HG03039 (cell line): Measurements from ENCODE around the gene ELOVL1.
"Not testable (repeated sequence)": the region's sequence is repeated elsewhere in the genome, so short reads cannot be mapped to it uniquely, and the experiment has no call there.

ENCODE experiments used
- ATAC-seq: cut with Tn5 transposase; IDR thresholded peaks from one replicate; pipeline ENCODE4 v1.9.1; 2021; ENCODE audit warnings: mild to moderate bottlenecking, moderate library complexity; ENCODE audit not compliant: unreplicated experiment

The ELOVL1 gene

DNA sequence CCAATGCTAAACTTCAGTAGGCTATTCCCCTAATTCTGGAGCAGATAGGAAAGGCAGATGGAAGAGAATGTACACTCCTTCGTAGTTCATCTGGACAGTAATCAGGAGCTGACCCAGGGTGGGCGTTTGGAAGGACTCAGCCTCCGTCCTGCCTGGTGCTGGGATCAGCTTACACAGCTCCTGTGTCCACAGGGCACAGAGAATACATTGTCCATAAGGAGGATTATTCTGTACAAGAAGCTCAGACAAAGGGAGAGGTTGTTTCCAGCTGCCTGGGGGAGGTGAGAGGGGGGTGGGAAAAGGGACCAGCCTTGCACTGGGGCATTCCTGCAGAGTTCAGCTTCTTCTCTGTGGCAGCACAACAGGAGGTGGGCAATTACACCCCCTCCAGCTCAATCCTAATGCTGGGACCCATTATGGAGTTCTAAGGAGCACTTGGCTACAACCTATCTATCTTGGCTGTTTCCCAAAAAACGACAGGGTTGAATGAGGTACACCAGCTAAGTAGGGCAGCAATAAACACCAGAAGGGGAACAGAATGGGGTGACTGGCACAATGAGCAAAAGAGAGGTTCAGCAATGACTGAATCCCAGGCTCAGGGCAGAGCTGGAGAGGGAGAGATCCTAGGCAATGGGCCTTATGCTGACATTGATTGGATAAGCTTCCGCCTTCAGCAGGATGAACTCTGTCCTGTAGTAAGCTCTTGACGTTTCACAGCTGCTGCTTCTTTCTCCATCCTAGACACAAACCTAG is 14.4 kb upstream of the ELOVL1 start:
- no peak for ATAC-seq

DNA sequence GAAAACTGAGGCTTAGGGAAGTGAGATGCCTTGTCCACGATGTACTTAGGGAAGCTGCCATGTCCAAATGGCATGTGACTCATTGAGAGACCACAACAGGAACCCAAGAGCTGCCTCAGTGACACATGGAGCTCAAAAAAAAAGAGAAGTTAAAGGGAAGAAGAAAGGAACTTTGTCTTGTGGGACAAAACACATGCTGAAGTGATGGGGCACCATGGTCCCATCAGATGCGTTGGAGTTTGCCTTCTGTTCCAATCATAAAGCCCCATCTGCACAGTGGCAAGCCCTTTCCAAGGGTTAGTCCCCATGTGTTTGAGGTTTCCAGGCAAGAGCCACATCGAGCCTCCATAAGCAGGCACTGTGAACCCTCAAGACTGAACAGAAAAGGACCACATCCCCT is 13.8 kb upstream of the ELOVL1 start:
- ATAC-seq, result no peak

DNA sequence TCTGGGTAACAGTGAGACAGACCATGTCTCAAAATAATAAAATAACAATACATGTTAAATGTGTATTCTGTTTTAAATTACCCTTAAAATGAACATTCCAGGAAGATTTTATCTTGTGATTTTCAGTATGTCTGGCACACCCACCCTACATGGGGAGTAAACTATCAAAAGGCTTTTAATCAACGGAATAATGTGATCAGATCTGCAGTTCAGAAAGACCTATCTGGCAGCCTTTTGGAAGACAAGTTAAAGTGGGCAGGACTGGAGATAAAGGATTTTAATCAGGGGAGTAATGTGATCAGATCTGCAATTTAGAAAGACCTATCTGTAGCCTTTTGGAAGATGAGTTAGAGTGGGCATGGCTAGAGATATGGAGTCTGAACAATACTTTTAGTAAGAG is 11.7 kb upstream of the ELOVL1 start:
- ATAC-seq, result no peak

DNA sequence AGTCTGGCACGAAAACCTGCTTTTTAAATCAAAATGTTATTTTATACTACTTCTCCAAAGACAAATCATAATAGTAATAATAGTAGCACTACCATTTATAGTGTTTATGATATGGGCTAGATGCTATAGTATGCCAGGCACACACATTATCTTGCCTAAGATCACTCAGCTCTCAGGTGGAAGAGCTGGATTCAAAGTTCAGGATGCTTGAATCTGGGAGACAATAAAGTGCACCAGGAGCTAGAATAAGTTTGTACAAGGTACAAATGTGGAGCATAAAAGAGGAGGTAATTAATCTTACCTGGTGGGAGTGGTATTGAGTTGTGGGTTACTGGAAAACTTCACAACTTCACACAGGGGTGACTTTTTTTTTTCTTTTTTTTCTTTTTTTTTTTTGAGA is 10.0 kb upstream of the ELOVL1 start:
- no peak for ATAC-seq

DNA sequence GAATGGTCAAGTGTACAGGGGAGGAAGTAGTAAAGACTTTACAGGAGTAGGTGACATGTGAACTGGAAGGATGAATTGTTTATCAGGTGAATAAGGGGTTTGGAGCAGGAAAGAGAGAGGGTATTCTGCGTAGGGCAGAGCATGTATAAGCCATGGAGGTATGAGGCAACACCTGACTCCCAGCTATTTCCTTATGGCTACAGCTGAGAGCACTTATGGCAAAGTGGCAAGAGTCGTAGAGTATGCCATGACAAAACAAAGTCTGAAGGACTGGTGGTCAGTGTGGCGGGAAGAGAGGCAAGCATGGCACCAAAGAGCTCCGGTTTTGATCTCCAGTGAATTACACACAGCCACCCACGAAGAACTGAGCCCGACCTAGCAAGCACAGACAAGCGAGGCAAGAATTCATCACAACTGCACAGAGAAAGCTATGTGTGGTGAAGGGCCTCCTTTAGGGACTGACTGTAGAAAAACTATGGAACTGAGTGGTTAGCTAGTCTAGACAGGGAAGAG is 9.0 kb upstream of the ELOVL1 start:
- no peak for ATAC-seq

DNA sequence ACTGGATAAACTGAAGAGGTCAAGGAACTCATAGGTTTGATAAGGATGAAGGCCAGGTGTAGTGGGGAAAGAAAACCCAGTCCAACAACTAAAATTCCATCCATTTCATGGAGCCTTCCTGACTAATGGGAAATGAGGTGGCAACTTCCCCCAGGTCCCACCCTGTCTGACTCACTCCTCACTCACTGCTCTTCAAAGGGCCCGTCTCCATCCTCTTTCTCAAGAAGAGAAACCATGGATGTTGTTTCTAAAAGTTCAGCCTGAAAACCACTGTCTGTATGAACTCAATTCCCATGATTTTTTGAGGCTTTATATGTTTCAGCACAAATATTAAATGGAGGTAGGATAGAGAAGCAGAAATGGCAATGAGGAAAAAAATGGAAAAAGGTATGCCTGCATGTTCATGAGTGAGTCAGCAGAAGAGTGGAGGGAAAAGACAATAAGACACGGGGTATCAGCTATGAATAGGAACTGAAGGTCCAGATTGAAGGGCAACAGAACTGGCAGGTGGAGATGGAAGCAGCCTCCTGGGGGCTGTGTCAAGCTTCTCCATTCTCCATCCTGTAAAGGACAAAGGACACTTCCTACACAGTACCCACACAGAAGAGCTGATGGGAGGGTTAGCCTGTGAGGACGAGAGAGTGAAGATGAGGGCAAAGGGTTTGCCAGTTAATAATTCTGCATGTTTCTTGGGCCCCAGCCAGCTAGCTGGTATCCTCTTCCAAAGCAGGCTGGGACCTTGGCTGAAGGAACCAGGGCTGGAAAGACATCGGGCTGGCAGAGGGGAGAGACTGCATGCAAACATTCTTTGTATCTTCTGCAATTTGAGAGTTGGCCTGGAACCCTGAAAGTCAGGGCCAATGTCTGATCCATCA is 5.5 kb upstream of the ELOVL1 start:
- no peak for ATAC-seq

DNA sequence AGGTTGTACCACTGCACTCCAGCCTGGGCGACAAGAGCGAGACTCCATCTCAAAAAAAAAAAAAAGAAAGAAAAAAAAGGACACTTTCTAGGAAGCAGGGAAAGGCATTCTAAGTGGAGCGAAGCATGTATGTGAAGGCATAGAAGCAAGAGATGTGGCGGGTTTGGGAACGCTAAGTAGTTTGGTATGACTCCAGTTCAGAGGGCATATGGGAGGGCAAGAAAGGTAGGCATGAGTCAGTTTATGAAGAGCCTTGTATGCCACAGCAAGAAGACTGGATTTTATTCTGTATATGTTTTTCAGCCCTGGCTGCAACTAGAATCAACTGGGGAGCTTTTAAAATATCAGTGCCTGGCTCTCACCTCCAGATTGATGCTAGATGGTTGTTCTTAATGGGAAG is 4.4 kb upstream of the ELOVL1 start:
- no peak for ATAC-seq

DNA sequence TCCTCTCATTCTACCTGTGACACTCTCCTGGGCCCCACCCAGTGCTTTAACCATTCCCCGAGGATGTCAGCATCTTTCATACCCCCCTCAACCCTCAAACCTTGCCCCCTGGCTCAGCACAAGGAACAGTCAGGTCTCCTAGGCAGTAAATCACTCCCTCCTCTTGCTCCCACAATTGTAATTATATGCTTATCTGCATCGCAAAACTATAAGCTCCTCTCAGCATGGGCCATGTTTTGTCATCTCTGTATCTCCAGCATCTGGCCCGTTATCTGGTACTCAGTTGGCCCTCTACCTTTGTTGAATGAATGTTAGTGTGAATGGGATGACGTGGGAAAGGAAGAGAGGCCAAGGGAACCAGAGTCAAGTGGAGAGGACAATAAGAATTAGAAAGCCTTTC is 2.8 kb upstream of the ELOVL1 start:
- no peak for ATAC-seq

DNA sequence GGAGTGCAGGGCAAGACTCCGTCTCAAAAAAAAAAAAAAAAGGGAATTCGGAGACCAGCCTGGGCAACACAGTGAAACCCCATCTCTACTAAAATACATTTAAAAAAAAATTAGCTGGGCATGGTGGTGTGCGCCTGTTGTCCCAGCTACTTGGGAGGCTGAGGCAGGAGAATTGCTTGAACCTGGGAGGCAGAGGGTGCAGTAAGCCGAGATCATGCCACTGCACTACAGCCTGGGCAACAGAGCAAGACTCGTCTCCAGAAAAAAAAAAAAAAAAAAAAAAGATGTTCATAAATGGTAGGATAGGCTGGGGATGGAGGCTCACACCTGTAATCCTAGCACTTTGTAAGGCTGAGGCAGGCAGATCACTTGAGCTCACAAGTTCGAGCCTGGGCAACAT is 2.0 kb upstream of the ELOVL1 start:
- ATAC-seq, result not testable (repeated sequence)

DNA sequence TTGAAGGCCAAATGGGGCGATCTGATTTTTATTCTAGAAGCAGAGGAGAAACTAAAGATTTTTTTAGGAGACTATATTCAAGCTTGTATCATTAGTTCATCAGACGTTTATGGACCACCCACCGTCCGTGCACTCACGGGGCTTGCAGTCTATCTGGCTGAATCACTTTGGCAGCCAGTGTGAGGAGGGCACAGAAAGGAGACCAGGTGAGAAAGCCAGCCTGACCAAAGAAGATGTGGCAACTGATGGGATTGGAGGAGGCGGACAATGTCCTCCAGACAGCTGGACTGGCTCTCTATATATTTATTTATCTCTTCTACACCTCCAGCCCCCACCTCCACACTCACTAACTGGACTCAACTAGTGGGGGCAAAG is 822 bp upstream of the ELOVL1 start:
- no peak for ATAC-seq

DNA sequence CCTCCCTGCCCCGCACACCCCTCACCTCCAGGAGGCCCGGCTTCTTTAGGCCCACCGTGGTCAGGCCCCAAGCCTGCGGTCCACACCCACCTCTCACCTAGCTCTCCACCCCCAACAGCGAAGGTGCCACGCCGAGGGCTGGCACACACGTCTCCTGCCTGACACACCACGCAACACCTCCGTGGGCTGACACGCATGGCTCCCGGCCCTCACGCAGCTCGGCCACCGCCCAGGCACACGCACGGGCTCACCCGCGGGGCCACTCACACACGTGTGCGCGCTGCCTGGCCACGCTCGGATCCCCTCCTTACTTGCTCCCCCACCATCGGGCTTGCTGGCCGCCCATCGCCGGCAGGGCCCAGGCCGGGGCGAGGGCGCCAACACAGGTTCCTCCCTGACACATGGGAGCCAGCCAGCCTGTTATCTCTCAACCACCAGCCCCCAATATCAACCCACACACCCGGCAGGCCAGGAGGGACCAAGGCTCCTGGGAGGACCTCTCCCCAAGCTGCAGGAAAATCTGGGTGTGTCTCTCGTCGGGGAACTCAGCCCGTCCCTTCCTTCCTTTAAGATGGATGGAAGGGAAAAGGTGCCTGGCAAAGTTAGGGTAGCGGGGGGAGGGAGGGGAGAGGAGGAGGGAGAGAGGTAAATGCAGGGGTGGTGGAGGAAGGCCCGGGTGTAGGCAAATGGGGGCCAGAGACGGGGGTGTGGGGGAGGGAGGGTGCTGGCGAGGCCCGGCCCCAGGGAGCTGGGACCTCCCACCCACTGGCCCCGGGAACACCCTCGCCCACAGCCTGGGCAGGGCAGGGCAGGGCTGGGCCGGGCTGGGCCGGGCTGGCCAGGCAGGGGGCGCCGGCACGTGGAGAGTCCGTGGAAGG is 546 bp downstream of the ELOVL1 start:
- ATAC-seq, result peak; percentile 29

DNA sequence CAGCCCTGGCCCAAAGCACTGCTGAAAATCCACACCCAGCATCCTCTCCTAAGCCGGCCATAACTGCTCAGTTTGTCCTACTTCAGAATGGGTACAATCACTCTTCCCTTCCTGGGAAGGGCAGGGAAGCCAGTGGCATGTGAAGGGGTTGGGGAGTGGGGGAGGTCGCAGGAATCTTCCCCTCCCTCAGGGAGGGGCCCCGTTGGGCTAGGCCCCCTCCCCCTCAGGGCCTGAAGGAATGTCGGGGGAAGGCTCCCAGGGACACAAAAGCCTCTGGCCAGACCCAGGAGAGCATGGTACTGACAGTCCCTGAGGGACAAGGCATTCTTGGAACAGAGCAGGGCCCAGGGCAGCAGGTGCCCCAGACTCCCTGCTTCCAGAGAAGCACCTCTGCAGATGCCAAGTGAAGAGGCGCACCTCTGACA is 1.2 kb downstream of the ELOVL1 start:
- no peak for ATAC-seq

DNA sequence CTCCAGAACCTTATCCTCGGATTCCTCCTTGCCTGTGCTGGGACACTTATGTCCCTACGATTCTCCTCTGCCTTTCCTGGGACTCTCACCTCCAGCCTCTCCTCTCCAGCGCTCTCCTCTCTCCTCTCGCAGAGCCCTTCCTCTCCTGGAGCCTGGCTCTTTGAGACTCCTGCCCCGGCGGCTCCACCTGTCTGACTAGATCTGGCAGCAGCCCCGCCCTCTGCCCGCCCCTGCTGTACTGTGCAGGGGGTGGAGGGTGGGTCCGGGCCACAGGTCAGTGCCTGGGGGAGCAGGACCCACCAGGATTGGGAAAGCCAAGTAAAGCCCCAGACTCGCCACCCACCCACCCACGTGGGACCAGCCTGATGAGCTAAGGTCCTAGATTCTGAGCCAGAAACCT is 1.6 kb downstream of the ELOVL1 start:
- no peak for ATAC-seq

DNA sequence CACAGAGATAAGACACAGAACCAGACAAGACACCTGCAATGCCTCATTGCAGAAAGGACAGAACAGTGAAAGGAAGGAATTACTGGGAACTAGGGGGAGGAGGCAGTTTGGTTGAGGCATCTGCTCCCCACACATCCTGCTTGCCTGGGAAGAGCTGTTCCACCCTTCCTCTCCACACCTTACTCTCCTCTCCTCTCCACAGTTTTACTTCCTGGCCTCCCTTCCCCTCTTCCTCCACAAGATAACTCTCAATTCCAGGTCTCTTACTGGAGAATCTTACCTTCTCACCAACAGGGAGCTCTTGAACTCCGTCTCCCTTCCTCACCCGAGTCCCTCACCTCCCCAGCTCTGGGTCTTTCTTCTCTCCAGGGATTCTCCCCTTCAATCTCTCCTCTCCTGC is 2.1 kb downstream of the ELOVL1 start:
- ATAC-seq, result no peak

DNA sequence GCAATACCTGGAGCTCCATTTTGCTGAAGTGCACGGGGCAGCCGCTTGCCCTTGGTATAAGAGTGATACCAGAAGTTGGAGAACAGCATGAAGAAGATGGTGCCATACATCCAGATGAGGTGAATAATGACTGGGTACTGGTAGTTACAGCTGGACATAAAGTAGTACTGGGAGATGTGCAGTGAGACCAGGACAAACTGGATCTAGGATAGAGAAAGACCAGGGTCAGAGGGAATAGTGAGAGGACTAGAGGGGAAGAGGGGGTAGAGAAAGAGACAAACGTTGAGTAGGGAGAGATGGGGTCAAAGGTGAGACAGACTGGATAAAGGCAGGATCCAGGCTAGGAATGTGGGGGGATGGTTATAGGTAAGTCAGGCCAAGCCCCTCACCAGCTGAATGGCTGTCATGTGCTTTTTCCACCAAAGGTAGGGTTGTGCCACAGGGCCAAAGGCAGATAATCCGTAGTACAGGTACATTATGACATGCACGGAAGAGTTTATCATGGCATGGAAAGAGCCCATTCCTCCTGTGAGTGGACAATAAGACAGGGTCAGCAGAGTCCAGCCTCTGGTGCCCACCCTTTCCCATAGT is 3.8 kb downstream of the ELOVL1 start:
- no peak for ATAC-seq

DNA sequence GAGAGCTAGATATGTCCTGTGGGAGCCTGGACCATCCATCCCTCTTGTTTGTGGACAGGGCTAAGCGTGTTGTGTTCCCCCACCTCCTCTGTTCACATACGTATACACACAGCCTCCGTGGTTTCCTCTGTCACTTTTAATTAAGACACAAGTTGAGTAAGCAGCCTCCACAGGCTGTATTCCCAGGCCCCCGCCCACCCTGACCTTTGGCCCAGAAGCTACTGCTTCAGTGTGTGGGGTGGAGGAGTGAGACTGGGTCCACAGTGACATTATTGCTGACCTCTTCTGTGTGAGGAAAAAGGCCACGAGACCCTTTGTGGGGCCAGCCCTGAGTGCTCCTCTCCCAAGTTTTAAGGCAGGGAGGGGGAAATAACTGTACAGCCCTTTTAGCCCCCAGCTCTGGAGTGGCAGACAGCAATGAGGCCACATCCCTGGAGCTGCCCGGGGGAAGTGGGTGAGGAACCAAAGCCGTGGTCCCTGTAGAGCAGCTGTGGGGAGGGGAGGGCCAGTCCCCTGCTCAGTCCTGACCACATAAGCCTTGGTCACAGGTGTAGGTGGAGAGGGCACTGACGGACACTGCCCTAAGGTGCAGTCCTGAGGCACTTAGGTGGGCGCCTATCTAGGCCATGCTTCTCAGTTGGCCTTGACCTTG is 4.4 kb downstream of the ELOVL1 start:
- ATAC-seq, result no peak

DNA sequence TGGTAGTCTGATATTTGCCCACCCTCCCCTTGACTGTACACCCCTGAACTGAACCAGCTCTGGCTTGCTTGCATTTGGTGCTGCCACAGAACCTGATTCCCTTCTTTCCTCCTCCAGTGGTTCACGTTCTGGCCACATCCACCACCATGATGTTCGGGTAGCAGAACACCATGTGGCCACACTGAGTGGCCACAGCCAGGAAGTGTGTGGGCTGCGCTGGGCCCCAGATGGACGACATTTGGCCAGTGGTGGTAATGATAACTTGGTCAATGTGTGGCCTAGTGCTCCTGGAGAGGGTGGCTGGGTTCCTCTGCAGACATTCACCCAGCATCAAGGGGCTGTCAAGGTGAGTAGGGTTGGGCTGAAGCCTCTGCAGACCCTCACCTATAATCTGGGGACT is 7.2 kb downstream of the ELOVL1 start:
- ATAC-seq, result no peak

DNA sequence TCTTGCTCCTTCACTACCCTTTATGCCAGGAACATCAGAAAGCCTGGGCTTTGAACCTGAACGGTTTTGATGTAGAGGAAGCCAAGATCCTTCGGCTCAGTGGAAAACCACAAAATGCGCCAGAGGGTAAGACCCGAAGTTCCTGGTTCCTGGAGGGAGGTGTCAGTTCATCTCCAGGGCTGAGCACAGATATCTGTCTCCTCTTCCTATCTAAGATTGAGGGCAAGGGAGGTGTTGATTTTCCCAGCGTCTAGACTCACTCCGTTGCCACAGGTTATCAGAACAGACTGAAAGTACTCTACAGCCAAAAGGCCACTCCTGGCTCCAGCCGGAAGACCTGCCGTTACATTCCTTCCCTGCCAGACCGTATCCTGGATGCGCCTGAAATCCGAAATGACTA is 8.1 kb downstream of the ELOVL1 start:
- no peak for ATAC-seq

DNA sequence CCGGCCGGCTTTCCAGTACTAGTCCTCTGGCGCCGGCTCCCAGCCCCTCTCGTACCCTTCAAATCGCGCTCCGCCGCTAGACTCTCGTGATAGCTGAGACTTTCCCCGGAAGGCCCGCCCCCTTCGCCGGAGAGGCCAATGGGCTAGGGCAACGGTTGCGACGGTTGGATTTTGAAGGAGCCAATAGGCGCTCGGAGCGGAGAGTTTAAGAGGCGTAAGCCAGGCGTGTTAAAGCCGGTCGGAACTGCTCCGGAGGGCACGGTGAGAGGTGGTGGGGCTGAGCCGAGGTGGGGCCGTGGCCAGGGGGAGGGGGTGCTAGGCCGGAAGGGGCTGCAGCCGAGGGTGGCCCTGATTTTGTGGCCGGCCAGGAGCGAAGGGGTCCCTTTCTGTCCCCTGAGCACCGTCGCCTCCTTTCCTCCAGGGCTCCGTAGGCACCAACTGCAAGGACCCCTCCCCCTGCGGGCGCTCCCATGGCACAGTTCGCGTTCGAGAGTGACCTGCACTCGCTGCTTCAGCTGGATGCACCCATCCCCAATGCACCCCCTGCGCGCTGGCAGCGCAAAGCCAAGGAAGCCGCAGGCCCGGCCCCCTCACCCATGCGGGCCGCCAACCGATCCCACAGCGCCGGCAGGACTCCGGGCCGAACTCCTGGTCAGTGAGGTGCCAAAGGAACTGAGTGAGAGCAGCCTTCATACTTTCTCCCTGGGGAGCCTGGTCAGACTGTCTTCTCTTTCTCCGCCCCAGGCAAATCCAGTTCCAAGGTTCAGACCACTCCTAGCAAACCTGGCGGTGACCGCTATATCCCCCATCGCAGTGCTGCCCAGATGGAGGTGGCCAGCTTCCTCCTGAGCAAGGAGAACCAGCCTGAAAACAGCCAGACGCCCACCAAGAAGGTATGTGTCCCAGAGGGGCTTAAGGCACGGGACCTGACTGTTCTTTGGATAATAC is 8.8 kb downstream of the ELOVL1 start, which contains the start of gene CDC20:
Gene CDC20, plus strand, starts transcription at position 236 of the 948 bp plus-strand sequence. Its CDS starts 235 bp downstream, at position 471.
- ATAC-seq, result peak; percentile 87
